Measurements from ENCODE around the gene SLC66A3. TPM values are rescaled to one million over a fixed set of nuclear protein-coding genes. Genes with fewer than 3 reads are reported as not detected.

SLC66A3 gene
- total RNA-seq, 1 experiment from 2014 or later: 13.3 TPM

DNA sequence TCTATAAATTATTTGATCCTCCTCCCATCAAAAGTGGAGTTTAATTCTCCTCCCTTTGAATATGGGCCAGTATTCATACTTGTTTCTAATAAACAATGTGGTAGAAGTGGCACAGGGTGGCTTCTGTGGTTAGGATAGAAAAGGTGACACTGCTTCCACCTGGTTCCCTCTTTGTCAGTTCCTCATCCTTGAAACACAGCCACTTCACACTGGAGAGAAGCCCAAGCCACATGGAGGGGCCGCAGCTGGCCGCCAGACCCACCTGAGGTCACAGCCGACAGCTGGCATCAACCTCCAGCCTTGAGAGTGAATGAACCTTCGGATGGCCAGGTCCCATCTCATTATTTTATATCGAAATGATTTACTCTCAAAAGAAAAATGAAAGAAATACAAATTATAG, 27.5 kb upstream of the SLC66A3 start:
- Histone ChIP-seq H3K9ac (ENCODE audit: extremely low read depth, insufficient read length, low read length) (no peak overlapping the region), H4K91ac (ENCODE audit: insufficient read length, low read depth, low read length) (no peak overlapping the region), H3K4ac (ENCODE audit: low read depth, low read length) (no peak overlapping the region), H3K79me2 (ENCODE audit: insufficient read depth, low read length) (no peaks in the 10 kb centered on the region), H3K14ac (ENCODE audit: insufficient read depth, low read length) (no peak overlapping the region), H4K8ac (replicated peaks; ENCODE audit: insufficient read length, low read depth, low read length) (no peak overlapping the region), H3K23ac (ENCODE audit: insufficient read length, low read depth, low read length) (no peak overlapping the region), H3K79me1 (ENCODE audit: insufficient read depth, low read depth, low read length, poor library complexity, severe bottlenecking) (no peaks in the 10 kb centered on the region), H4K5ac (ENCODE audit: insufficient read length, low read depth, low read length) (no peak overlapping the region), H3K4me2 (ENCODE audit: insufficient read depth, insufficient read length, low read length) (no peak overlapping the region), H2AK5ac (ENCODE audit: insufficient read length, low read length) (no peak overlapping the region), H3K18ac (ENCODE audit: insufficient read length, low read depth, low read length) (no peak overlapping the region), H3T11ph (ENCODE audit: low read length) (no peak overlapping the region), H3K4me1 (ENCODE audit: insufficient read depth, low read length) (no peaks in the 10 kb centered on the region; the same call in 1 of the 2 replicates), H2BK20ac (ENCODE audit: low read depth, low read length, poor library complexity, severe bottlenecking) (no peak overlapping the region), H2AFZ (ENCODE audit: low read length) (no peak overlapping the region), H2BK120ac (ENCODE audit: low read depth, low read length, poor library complexity, severe bottlenecking) (no peak overlapping the region), H4K20me1 (ENCODE audit: control insufficient read depth, insufficient read depth, insufficient read length) (no peaks in the 10 kb centered on the region), H2BK5ac (ENCODE audit: insufficient read length, low read length) (no peak overlapping the region), H3K27ac (ENCODE audit: insufficient read length, low read depth, low read length) (no peak overlapping the region), H3K23me2 (ENCODE audit: insufficient read length, low read depth, low read length, poor library complexity, severe bottlenecking) (peaks cover 6% of the 10 kb centered on the region), H3K27me3 (ENCODE audit: insufficient read depth, low read length) (no peaks in the 10 kb centered on the region), H3K9me3 (ENCODE audit: control insufficient read depth, low read depth, low read length) (no peaks in the 10 kb centered on the region), H3K56ac (ENCODE audit: insufficient read length, low read depth, low read length) (no peak overlapping the region), H2BK12ac (ENCODE audit: insufficient read length, low read depth, low read length) (no peak overlapping the region), H2BK15ac (ENCODE audit: low read depth, low read length) (no peak overlapping the region)
- H3K27me3 Mint-ChIP-seq (ENCODE audit: low read depth): peaks cover 7% of the 10 kb centered on the region
- H3K27ac Mint-ChIP-seq: no peak overlapping the region
- no peak for TF ChIP-seq CTCF (conservative IDR thresholded peaks at IDR 0.05)
- H3K4me3 Mint-ChIP-seq: no peak overlapping the region
- WGBS (ENCODE audit: extremely low coverage, insufficient read length, low lambda C conversion rate): no CpG with 5 or more reads among the region's 5 CpGs
- DNase-seq: no peak
- no peaks in the 10 kb centered on the region for H3K9me3 Mint-ChIP-seq
- peaks cover 12 to 14% of the 10 kb centered on the region in 2 experiments for H3K4me1 Mint-ChIP-seq
- H3K36me3 Mint-ChIP-seq (ENCODE audit: insufficient read depth in 1 of 3, low read depth in 3 of 3): no peaks in the 10 kb centered on the region; a peak in 1 of 7 replicates
